GM21619 (cell line): ENCODE results near the gene ARHGAP22.

ENCODE experiments used
- ATAC-seq: cut with Tn5 transposase; IDR thresholded peaks from one replicate; pipeline ENCODE4 v1.9.1; 2021; ENCODE audit not compliant: unreplicated experiment

ARHGAP22 gene

GRCh38 chr10:48467669-48468068 is 137.2 kb downstream of the ARHGAP22 start:
- no peak for ATAC-seq

- no peak for ATAC-seq
These were observed 138.1 kb downstream of the ARHGAP22 start for GRCh38 chr10:48466611-48467240.

- ATAC-seq = no peak
These were observed 138.9 kb downstream of the ARHGAP22 start for GRCh38 chr10:48465860-48466521.

GRCh38 chr10:48464871-48465736 is 139.8 kb downstream of the ARHGAP22 start:
- ATAC-seq = no peak

GRCh38 chr10:48464121-48464870 is 140.6 kb downstream of the ARHGAP22 start:
- no peak for ATAC-seq

- no peak for ATAC-seq
These were observed 141.4 kb downstream of the ARHGAP22 start for GRCh38 chr10:48463318-48464003.

- ATAC-seq = no peak
These were observed 142.3 kb downstream of the ARHGAP22 start for GRCh38 chr10:48462482-48463020.

GRCh38 chr10:48461623-48462481 is 143.0 kb downstream of the ARHGAP22 start:
- ATAC-seq = no peak

- ATAC-seq = no peak
These were observed 144.7 kb downstream of the ARHGAP22 start for GRCh38 chr10:48460182-48460581.

GRCh38 chr10:48459270-48460150 is 145.4 kb downstream of the ARHGAP22 start:
- ATAC-seq = no peak

GRCh38 chr10:48458662-48459048 is 146.2 kb downstream of the ARHGAP22 start:
- ATAC-seq = no peak

GRCh38 chr10:48457949-48458661 is 146.8 kb downstream of the ARHGAP22 start:
- no peak for ATAC-seq

- ATAC-seq = no peak
These were observed 147.8 kb downstream of the ARHGAP22 start for GRCh38 chr10:48456808-48457761.

- no peak for ATAC-seq
These were observed 148.5 kb downstream of the ARHGAP22 start for GRCh38 chr10:48456361-48456804.

- ATAC-seq = no peak
These were observed 149.3 kb downstream of the ARHGAP22 start for GRCh38 chr10:48455392-48456151.

- no peak for ATAC-seq
These were observed 149.8 kb downstream of the ARHGAP22 start for GRCh38 chr10:48455055-48455391.
